AG10803 (cell line): ENCODE measurements around the gene OVOL2.

ENCODE experiments used
- DNase-seq: peaks from one replicate; pipeline ENCODE4 v3.0.0; 2010; ENCODE audit warnings: low read depth
- H3K4me3 ChIP-seq: 2 replicates; pipeline ENCODE4 v1.5.1; 2011; ENCODE audit warnings: mild to moderate bottlenecking, low read length, control low read depth
- TF ChIP-seq, protein P1 (sequence below): conservative IDR thresholded peaks from 2 replicates; pipeline ENCODE4 v1.5.1; 2011; ENCODE audit warnings: mild to moderate bottlenecking, low read length, control low read depth, inconsistent platforms

OVOL2 gene

DNA sequence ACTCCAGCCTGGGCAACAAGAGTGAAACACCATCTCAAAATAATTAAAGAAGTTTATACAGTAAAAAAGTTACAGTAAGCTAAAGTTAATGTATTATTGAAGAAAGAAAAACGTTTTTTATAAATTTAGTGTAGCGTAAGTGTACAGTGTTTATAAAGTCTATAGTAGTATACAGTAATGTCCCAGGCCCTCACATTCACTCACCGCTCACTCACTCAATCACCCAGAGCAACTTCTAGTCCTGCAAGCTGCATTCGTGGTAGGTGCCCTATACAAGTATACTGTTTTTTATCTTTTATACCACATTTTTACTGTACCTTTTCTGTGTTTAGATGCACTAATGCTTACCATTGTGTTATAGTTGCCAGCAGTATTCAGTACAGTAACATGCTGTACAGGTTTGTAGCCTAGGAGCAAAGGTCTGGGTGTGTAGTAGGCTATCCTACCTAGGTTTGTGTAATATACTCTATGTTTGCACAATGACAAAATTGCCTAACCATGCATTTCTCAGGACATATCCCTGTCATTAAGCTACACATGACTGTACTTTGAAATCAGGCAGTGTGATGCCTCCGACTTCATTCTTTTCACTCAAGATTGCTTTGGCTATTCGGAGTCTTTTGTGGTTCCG is 72.2 kb downstream of the OVOL2 start:
- no peak for DNase-seq
- TF ChIP-seq, protein P1, sequence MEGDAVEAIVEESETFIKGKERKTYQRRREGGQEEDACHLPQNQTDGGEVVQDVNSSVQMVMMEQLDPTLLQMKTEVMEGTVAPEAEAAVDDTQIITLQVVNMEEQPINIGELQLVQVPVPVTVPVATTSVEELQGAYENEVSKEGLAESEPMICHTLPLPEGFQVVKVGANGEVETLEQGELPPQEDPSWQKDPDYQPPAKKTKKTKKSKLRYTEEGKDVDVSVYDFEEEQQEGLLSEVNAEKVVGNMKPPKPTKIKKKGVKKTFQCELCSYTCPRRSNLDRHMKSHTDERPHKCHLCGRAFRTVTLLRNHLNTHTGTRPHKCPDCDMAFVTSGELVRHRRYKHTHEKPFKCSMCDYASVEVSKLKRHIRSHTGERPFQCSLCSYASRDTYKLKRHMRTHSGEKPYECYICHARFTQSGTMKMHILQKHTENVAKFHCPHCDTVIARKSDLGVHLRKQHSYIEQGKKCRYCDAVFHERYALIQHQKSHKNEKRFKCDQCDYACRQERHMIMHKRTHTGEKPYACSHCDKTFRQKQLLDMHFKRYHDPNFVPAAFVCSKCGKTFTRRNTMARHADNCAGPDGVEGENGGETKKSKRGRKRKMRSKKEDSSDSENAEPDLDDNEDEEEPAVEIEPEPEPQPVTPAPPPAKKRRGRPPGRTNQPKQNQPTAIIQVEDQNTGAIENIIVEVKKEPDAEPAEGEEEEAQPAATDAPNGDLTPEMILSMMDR, result no peak
- H3K4me3 ChIP-seq, result no peak overlapping the region

DNA sequence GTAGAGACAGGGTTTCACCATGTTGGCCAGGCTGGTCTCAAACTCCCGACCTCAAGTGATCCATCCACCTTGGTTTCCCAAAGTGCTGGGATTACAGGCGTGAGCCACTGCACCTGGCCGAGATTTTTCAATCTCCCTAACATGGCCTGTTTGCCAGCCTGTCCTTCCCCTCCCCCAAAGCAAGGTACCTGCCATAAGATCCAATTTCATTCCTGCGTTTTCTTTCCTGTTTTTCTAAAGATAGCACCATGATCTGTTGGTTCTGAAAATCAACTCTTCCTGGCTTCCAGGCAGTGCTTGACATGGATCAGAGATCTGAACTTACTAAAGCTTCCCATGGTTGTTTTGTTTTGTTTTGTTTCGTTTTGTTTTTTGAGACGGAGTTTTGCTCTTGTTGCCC is 81.4 kb downstream of the OVOL2 start:
- TF ChIP-seq, protein P1, result no peak
- no peak overlapping the region for H3K4me3 ChIP-seq
- no peak for DNase-seq
